ENCODE data around the gene LMOD3. TPM values are rescaled to one million over a fixed set of nuclear protein-coding genes. Genes with fewer than 3 reads are reported as not detected.

Gene LMOD3
- total RNA-seq, 2 donors from 2014 or later: 0.50 TPM; not detected in 1

DNA sequence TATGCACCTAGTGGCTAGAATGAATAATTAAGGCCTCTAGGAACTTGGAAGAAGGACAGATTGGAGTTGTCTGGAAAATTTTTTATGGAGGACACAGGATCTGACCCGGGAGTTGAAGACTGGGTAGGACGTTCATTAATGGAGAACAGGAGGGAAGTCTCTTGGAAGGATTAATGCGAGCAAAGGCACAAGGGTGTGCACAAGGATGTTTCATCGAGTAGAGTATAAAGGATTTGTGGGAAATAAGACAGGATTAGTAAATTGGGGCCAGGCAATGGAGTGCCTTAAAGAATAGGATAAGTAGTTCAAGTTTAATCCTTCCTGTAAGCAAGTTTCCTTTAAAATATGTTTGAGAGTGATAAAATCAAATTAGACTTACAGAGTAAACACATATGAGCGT is 14.6 kb downstream of the LMOD3 start:
- no peaks in the 10 kb centered on the region for H3K36me3 ChIP-seq
- TF ChIP-seq POLR2AphosphoS5 (IDR thresholded peaks at IDR 0.05): no peak
- no peak for TF ChIP-seq POLR2A (IDR thresholded peaks at IDR 0.05)
- TF ChIP-seq, protein P1, sequence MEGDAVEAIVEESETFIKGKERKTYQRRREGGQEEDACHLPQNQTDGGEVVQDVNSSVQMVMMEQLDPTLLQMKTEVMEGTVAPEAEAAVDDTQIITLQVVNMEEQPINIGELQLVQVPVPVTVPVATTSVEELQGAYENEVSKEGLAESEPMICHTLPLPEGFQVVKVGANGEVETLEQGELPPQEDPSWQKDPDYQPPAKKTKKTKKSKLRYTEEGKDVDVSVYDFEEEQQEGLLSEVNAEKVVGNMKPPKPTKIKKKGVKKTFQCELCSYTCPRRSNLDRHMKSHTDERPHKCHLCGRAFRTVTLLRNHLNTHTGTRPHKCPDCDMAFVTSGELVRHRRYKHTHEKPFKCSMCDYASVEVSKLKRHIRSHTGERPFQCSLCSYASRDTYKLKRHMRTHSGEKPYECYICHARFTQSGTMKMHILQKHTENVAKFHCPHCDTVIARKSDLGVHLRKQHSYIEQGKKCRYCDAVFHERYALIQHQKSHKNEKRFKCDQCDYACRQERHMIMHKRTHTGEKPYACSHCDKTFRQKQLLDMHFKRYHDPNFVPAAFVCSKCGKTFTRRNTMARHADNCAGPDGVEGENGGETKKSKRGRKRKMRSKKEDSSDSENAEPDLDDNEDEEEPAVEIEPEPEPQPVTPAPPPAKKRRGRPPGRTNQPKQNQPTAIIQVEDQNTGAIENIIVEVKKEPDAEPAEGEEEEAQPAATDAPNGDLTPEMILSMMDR (IDR thresholded peaks at IDR 0.05): no peak
- no peaks in the 10 kb centered on the region for H3K9me3 ChIP-seq
- 56% methylated on average over 5 of the region's 5 CpGs for WGBS
- intact Hi-C loops (cut with DNase I): no loop called here
- H3K4me3 ChIP-seq: no peak overlapping the region
- no peaks in the 10 kb centered on the region for H3K27me3 ChIP-seq (replicated peaks; ENCODE audit: insufficient read depth)
- DNase-seq (ENCODE audit: low spot score): no peak
- H3K27ac ChIP-seq: no peak overlapping the region
- H3K4me1 ChIP-seq (replicated peaks): no peaks in the 10 kb centered on the region

DNA sequence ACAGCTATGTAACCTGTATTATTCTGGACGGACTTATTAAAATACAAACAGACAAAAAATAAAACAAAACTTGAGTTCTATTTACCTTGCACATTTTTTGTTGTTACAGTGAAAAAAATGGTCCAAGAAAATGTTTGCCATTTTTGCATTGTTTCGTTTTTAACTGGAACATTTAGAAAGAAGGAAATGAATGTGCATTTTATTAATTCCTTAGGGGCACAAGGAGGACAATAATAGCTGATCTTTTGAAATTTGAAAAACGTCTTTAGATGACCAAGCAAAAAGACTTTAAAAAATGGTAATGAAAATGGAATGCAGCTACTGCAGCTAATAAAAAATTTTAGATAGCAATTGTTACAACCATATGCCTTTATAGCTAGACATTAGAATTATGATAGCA is 17.1 kb downstream of the LMOD3 start:
- DNase-seq (ENCODE audit: low spot score): no peak
- no peak for TF ChIP-seq POLR2AphosphoS5 (IDR thresholded peaks at IDR 0.05)
- H3K9me3 ChIP-seq: no peaks in the 10 kb centered on the region
- no peak overlapping the region for H3K27ac ChIP-seq
- H3K4me3 ChIP-seq: no peak overlapping the region
- H3K36me3 ChIP-seq: no peaks in the 10 kb centered on the region
- H3K27me3 ChIP-seq (replicated peaks; ENCODE audit: insufficient read depth): no peaks in the 10 kb centered on the region
- WGBS: 17% methylated on average over 3 of the region's 3 CpGs
- intact Hi-C loops (cut with DNase I): no loop called here
- H3K4me1 ChIP-seq (replicated peaks): no peaks in the 10 kb centered on the region

DNA sequence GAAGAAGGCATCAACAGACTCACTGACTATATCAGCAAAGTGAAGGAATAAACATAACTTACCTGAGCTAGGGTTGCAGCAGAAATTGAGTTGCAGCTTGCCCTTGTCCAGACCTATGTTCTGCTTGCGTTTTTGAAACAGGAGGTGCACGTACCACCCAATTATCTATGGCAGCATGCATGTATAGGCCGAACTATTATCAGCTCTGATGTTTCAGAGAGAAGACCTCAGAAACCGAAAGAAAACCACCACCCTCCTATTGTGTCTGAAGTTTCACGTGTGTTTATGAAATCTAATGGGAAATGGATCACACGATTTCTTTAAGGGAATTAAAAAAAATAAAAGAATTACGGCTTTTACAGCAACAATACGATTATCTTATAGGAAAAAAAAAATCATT is 17.8 kb downstream of the LMOD3 start:
- WGBS: 46% methylated on average over 8 of the region's 8 CpGs
- intact Hi-C loops (cut with DNase I): no loop called here

DNA sequence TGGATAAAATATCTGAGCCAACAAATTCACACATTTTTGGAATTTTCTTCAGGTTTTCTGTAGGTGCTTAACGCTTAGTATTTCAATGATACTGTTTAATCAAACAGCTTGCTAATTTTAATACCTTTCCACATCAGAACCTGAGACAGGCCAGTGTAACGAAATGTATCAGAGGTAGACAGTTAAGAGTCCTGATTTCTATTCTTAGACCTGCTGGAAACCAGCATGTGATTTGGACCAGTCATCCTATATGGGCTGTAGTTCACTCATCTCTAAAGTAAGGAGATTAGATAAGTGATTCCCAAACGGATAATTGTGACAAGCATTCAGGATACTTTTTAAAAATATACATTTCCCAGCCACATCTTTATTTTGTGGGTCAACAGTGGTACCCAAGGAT is 19.3 kb downstream of the LMOD3 start:
- no peak for DNase-seq (ENCODE audit: low spot score)
- TF ChIP-seq POLR2A (IDR thresholded peaks at IDR 0.05) (no peak), POLR2AphosphoS5 (IDR thresholded peaks at IDR 0.05) (no peak)
- TF ChIP-seq, protein P1 (IDR thresholded peaks at IDR 0.05): no peak
- Histone ChIP-seq H3K4me1 (replicated peaks) (no peaks in the 10 kb centered on the region), H3K4me3 (no peak overlapping the region), H3K27me3 (replicated peaks; ENCODE audit: insufficient read depth) (no peaks in the 10 kb centered on the region), H3K36me3 (no peaks in the 10 kb centered on the region), H3K27ac (no peak overlapping the region), H3K9me3 (no peaks in the 10 kb centered on the region)
- intact Hi-C loops (cut with DNase I): no loop called here
- WGBS: 92% methylated on average over 3 of the region's 3 CpGs

More for the DNA sequence above, 17.8 kb downstream of the LMOD3 start:
- Histone ChIP-seq H3K36me3 (no peaks in the 10 kb centered on the region), H3K4me1 (replicated peaks) (no peaks in the 10 kb centered on the region), H3K27me3 (replicated peaks; ENCODE audit: insufficient read depth) (no peaks in the 10 kb centered on the region), H3K27ac (no peak overlapping the region), H3K9me3 (no peaks in the 10 kb centered on the region), H3K4me3 (no peak overlapping the region)
- DNase-seq (ENCODE audit: low spot score): no peak
- TF ChIP-seq POLR2A (IDR thresholded peaks at IDR 0.05) (no peak), POLR2AphosphoS5 (IDR thresholded peaks at IDR 0.05) (no peak)
- TF ChIP-seq, protein P1 (IDR thresholded peaks at IDR 0.05): no peak

DNA sequence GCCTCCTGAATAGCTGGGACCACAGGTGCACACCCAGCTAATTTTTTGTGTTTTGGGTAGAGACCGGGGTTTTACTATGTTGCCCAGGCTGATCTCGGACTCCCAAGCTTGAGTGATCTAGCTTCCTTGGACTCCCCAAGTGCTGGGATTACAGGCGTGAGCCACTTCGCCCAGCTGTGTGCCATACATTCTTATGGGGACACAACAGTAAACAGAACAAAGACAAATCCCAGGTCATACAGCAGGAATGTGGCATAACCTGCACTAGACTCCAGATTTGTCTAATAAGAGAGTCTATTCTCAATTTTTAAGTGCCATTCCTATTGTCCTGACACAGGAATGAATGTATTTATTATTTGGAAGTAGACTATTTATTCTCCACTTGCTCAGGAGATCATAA is 20.0 kb downstream of the LMOD3 start:
- H3K27ac ChIP-seq: no peak overlapping the region
- TF ChIP-seq POLR2AphosphoS5 (IDR thresholded peaks at IDR 0.05) (no peak), POLR2A (IDR thresholded peaks at IDR 0.05) (no peak)
- TF ChIP-seq, protein P1 (IDR thresholded peaks at IDR 0.05): no peak
- 95% methylated on average over 4 of the region's 4 CpGs for WGBS
- H3K4me1 ChIP-seq (replicated peaks): no peaks in the 10 kb centered on the region
- intact Hi-C loops (cut with DNase I): no loop called here
- H3K9me3 ChIP-seq: no peaks in the 10 kb centered on the region
- no peak for DNase-seq (ENCODE audit: low spot score)
- H3K4me3 ChIP-seq: no peak overlapping the region
- H3K36me3 ChIP-seq: no peaks in the 10 kb centered on the region
- H3K27me3 ChIP-seq (replicated peaks; ENCODE audit: insufficient read depth): no peaks in the 10 kb centered on the region

All from prostate gland (tissue), 2 donors.